ENCODE results near the gene KRTAP1-3.

DNA sequence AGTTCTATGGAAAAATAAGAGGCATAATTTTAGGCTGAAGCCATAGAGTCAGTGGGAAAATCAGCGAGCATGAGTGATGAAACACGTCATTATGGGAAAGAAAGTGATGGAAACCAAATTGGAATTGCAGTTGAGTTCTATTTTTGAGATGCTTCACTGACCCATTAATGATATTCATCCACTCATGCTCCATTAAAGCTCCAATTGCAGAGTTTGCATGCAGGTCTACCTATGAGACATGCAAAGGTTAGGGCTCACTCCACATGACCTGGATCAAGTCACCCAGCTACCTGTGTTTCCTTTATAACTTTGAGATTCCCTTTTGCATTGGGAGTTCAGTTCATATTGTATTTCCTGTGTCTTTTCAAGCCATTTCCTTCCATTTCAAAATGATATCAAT is 39.0 kb upstream of the KRTAP1-3 start:
- no peak for TF ChIP-seq POLR2A (IDR thresholded peaks at IDR 0.05)
- TF ChIP-seq, protein P1, sequence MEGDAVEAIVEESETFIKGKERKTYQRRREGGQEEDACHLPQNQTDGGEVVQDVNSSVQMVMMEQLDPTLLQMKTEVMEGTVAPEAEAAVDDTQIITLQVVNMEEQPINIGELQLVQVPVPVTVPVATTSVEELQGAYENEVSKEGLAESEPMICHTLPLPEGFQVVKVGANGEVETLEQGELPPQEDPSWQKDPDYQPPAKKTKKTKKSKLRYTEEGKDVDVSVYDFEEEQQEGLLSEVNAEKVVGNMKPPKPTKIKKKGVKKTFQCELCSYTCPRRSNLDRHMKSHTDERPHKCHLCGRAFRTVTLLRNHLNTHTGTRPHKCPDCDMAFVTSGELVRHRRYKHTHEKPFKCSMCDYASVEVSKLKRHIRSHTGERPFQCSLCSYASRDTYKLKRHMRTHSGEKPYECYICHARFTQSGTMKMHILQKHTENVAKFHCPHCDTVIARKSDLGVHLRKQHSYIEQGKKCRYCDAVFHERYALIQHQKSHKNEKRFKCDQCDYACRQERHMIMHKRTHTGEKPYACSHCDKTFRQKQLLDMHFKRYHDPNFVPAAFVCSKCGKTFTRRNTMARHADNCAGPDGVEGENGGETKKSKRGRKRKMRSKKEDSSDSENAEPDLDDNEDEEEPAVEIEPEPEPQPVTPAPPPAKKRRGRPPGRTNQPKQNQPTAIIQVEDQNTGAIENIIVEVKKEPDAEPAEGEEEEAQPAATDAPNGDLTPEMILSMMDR (IDR thresholded peaks at IDR 0.05 in 8 of 11, conservative IDR thresholded peaks at IDR 0.05 in 3 of 11), result no peak
